HG03097 (cell line): ENCODE results near the gene NPAS3.

ENCODE experiments used
- ATAC-seq: cut with Tn5 transposase; IDR thresholded peaks from one replicate; pipeline ENCODE4 v1.9.1; 2021; ENCODE audit not compliant: unreplicated experiment, low FRiP score

Gene NPAS3

DNA sequence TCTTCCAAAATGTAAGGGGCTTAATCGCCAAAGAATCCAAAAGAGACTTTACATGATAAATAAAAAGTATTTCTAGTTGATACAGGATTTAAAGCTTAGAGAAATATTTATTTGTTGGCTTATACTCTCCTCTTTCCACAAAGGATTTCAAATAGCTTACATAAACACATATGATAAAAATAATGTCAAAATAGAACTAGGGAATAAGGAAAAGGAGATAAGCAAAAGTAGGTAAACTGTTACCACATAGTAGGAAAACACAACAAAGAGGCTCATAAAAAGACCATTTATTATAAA is 625.2 kb downstream of the NPAS3 start:
- ATAC-seq: no peak

DNA sequence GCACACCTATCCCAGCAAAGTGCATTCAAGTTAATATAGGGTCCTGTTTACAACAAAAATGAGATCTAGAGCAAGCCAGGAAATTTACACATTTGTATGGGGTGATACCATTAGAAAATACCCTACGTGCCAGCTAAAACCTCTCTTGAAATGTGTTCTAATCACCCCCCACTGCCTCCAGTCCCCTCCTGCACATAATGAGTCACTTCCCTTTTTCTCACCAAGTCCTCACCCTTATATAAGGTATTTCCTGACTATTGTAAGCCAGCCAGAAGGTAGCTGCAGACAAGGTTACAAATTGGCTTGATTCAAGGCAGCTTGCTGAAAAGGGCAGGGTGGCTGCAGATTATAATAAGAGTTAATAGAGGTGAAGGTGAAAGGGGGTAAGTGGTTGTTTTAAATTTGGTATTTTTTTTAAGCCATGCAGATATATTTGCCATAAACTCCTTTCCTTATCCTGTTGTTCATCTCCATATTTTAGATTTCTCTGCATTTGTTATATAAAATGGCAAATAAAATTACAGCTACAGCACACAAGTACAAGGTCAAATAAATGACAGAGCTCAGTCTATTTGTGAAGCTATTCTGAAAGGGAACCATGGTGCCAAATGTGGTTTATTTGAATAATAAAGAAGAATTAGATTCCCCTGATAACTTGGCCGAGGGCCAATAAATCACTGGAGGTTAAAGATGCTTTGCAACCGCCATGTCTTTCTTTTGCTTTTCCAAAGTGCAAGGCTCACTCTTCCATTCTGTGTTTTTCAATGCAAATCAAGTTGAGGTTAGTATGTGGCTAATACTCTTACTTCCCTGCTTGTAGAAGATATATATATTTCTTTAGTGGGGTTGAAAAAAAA is 626.3 kb downstream of the NPAS3 start:
- peak; percentile 88 for ATAC-seq

- no peak for ATAC-seq
Observed at GRCh38 chr14:33566082-33566481, 627.4 kb downstream of the NPAS3 start.

DNA sequence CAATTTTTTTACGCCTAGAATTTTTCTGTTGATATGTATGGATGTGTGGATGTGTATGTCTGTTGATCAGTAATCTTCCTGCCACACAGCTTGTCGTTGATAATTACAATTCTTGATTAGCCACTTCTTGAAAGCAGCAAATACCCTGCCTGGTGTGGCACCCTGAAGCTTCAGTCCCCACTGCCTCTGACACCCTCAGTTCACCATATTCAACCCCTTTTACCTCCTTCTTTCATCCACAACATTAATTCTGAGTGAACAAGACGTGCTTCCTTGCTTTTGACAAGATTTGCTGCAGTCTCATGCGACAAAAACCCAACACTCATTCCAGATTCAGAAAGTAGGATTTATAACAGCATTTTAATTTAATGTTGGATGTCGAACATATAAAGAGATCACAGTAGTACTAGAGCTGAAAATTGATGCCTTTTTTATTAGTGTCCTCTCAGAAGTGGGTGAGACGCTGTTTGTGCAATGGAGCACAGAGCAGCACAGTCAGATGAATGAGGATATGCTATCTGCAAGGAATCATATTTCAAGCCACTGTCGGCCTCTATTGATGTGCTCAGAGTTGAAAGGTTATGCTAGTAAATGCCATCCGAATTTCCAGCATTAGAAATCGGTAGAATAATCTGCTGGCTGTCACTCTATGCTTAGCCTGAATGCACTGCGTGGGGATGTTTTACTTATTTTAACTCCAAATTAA is 628.5 kb downstream of the NPAS3 start:
- no peak for ATAC-seq

DNA sequence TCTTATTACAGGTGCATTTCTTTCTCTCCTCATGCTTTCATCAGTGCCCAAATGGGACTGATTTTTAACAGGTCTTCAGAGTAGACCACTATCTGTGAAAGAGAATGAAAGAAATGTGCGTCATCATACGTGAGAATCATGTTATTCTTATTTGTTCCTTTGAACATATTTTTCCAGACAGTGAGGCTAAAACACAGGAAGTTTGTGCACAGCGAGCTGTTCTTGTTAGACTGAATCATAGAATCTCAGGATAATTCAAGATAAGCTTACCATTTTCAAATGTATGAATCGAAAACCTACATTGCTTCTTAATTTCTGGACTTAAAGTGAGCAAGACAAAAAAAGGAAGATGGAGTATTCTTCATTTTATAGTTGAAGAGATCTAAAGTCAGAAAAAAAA is 629.1 kb downstream of the NPAS3 start:
- ATAC-seq: no peak

DNA sequence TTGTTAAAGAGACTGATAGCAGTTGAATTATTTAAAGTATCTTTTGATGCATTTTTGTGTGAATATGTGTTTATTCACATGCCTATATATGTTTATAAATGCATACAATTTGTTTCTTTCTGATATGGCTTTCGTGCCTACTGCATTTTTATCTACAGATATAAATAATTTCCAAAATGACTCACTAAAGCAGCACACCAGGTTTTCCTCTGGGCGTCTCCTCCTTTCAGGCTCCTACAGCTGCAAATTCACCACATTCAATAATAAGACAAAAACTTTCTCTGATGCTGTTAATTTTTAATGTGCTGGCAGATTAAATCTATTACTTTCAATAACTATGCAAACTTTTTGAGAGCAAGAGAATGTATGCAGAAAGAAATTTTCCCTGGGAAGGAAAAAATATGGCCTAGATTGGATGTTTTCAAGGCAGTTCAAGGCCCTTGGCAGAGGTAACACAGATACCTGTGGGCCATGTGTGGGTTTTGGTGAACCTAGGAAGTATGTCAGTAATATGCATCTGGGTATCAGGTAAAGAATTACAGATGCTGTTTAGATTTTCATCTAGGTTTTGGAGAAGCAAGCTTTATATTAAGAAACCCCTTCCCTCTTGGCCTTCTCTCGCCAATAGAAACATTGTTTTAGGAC is 630.4 kb downstream of the NPAS3 start:
- no peak for ATAC-seq

DNA sequence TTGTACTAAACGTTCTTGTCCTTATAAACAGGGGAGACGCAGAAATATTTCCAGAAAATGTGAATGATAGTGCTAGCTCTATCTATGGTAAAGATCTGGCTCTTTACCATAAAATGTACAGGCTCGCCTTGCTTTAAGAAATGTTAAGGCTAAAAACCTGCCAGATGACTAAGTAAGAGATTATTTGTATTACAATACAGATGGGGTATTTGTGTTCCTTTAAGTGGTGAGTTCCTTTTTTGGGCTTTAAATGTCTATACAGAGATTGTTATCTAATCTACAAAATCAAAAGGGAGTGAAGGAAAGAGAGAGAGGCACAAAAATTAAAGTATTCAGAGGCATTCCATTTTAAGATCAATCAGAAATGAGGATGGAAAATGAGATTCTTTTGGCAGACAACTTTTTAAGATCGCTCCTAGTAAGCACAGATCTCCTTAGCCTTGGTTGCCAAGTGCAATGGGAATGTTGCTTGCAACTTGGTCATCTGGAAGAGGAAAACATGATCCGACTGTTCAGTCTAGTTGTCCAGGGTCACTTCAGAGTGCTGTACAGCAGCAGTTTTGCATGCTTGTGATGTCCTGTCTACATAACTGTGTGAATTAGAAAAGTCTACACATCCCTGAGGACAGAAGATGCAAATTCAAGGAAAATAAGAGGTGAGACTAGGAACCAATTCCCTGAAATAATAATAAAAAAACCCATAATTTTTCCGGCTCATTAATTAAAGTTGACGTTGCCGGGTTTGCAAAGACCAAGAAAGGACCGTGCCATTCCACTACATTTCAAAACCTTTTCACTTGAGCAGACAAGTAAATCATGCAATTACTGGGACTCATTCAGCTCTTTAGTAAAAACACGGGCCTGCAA is 631.4 kb downstream of the NPAS3 start:
- no peak for ATAC-seq

DNA sequence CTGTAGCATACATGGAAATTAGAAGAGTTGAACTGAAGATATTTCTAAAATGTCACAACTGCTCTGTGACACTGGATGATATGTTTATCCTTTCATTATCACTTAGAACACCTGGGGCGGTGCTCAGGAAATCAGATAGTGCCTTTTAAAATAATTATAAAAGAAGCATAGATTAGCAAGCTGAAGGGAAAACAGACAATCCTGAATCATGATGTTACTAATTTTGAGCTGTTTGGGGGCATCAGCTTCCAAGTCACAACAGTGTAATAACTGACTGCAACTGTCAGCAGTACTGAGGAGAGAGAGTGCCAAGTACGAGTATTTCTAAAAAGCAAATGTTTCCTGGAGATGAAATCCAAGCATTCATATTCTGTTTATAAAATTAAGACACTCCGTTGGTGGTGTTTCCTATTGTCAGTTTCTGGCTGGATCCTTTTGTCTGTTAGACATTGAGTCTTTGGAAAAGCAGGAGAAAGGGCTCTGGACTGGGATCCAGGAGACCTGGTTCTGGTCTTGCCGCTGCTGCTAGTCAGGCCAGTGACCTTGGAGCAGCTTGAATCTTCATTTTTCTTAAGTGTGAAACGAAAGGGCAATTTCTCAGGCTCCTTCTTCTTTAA is 632.1 kb downstream of the NPAS3 start:
- ATAC-seq: no peak

DNA sequence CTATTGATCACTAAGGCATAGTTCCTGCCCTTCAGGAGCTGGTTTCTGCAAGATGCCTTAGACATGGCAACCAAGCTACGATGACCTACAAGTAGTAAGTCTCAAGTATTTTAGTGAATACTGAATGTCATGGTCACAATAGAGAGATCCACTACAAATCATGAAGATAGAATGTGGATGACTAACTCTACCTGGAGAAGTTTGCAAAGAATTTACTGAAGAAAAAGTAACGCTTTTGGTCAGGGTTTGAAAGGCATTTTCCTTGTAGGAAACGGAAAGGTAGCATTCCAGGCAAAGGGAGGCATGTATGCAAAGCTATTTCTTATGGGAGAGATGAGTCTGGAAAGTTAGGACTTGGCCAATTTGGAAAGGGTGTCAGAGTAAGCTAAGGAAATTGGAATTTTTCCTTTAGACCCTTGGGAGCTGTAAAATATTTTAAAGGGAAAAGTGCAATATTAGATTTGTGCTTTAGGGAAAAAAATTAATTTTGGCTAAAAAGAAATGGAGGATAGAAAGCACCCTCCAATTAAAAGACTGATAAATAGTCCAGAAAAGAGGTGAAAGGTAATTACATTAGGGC is 634.7 kb downstream of the NPAS3 start:
- no peak for ATAC-seq

GRCh38 chr14:33576014-33576413 is 637.3 kb downstream of the NPAS3 start:
- no peak for ATAC-seq

DNA sequence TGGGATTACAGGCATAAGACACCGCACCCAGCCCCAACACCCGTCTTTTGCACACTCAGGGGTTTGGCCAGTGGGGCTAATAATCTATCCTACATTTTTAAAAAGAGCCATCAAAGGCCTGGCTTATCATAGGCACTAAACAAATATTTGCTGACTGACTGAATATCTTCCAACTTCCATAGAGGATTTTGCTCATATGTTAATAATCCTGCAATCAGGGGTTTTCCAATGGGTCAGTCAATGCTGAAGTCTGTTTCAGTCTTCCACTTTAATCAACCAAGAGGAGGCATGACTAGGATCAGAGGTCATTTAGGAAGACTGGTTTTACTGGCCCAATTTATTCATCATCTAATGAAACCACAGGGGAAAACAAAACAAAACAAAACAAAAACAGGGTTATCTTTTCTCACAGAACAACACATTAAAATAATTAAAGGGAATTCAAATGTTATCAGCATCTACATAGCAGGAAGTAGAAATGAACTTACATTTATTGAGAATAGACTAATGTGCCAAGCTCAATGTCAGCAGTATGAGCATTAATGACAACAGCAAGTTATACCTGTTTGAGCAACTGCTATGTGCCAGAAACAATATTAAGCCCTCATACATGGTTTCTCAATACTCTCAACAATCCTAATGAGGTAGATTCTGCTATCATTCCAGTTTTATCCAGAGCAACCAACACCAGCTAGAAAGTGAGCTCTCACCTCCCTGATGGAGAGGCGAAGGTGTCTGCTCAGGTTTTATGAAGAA is 640.0 kb downstream of the NPAS3 start:
- no peak for ATAC-seq

DNA sequence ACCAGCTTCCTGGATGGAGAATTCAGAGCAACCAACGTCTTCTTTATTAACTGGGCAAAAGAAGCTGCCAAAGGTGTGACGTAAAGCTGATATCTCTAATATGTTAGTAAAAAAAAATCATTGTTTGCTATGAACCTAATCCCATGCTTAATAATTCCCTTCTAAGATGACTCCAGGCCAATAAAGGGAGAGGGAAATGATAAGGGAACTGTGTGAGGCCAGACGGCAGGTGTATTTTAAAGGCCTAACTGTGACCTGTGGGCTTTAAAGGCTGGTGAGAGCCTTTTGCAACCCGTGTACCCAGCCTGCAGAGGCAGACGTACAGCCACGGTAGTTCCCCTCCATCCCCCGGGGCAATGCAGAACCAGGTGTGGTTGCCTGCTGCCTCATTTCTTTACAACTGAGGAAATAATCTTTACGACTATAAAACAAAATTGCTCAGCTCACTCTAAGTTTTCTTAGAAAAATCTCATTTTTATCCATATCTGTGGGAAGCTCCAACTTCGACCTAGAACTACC is 641.6 kb downstream of the NPAS3 start:
- no peak for ATAC-seq

DNA sequence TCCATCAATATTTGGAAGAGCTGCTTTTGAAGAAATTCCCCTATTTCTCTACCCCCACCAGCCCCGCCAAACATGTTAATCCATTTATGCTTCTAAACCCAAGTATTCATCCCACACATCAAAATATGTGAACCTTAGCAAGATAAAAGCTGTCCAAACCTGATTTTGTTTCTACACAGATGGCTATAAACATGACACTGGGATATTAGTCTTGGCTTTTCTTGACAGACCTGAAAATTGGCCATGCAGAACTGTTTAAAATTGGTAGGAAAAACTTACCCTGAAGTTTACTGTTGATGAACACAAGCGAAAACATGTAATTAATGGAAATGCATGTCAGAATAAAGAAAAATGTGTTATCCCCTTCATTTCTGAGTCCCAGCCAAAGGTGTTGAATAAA is 642.2 kb downstream of the NPAS3 start:
- no peak for ATAC-seq

DNA sequence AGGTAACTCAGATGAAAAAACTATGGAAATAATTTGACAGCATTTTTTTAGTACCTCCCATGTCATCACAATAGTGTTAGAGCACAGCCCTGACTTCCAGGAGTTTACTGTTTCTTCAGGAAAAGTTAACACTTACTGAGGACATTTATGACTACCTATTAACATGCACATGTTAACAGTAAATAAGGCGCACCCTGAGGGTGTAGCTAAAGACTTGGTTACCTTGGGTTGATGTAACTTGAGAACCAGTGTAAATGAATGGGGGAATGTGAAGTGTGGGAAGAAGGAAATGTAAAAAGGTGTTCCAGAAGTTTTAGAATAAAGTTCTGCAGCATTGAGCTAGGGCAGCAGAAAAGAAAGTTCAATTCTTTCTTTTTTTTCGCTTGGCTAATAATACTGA is 646.0 kb downstream of the NPAS3 start:
- ATAC-seq: no peak

DNA sequence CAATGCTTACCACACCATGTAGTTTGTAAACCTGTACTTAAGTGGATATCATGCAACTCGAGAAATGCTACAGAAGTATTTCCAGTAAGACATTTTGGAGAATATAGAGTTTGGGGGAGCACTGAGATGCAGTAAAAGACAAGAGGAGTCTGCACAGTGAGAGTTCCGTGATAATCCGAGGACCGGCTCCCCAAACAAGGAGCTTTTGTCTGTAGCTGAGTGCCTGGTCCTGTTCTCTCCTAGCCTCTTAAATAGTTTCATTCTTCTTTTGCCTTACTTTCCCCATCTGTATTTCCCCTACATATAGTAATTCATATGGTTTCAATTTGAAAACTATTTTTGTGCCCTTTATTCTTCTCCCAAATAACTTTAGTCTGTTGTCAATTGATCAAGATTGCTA is 648.1 kb downstream of the NPAS3 start:
- no peak for ATAC-seq

DNA sequence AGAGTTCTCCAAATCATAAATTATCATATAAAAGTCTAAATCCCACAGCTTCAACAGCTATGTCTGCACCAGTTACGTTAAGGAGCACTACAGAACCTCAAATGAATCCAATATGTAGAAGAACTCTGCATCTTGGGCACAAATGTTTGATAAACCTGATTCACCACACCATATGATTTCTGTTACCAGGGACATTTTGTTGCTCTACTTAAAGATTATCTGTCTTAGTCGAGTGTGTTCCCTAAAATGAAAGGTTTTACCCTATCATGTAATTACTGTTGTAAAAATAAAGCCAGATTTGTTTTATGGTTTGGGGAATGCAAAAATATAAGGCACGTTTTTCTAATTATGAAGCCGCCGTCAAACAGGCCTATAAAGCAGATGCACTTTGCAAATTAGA is 649.1 kb downstream of the NPAS3 start:
- no peak for ATAC-seq

DNA sequence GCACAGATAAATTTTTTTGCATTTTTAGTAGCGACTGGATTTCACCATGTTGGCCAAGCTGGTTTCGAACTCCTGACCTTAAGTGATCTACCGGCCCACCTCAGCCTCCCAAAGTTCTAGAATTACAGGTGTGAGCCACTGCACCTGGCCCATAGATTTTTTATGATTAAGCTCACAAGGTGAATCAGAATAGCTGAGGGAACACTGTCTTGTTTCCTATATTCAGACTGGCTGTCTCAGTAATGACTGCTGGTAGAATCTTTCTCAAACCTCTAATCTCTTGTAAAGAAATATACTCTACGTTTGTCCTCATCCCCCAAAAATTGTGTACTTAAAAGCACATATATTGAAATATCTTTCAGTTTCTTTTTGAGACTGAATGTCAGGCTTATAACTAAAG is 650.1 kb downstream of the NPAS3 start:
- no peak for ATAC-seq

DNA sequence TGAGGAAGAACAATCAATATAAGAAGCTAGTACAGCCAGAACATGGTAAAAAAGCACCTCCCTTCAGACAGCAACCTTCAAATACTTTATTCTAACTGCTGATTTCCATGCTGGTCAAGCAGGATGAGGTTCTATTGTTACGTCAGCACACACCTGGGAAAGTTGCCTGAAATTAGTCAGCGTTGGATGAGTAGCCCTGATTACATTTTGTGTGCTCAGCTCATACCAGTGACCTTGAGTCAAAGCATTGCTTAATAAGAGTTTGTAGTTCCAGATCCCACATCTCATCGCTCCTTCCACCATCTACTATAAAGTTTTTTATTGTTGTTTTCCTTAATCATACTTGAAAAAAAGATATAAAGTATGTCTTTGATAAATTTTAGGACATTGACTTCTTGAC is 650.7 kb downstream of the NPAS3 start:
- ATAC-seq: no peak
